Kidney epithelial cell (primary cell): ENCODE results near the gene BRD9. TPM values are rescaled to one million over a fixed set of nuclear protein-coding genes. Genes with fewer than 3 reads are reported as not detected.

ENCODE experiments used
- DNase-seq: peaks from one replicate; pipeline ENCODE4 v3.0.0-alpha.2; 2010; ENCODE audit warnings: low read depth
- H3K27me3 ChIP-seq: 2 replicates; pipeline ENCODE4 v1.6.0; 2011; ENCODE audit warnings: low read length; ENCODE audit not compliant: control insufficient read depth, insufficient read depth
- H3K36me3 ChIP-seq: 2 replicates; pipeline ENCODE4 v1.5.1; 2011; ENCODE audit warnings: low read length; ENCODE audit not compliant: control insufficient read depth, insufficient read depth
- H3K4me3 ChIP-seq: 2 replicates; pipeline ENCODE4 v1.5.1; 2011; ENCODE audit warnings: low read depth, mild to moderate bottlenecking, control low read depth, low read length
- CTCF ChIP-seq: IDR thresholded peaks from 2 replicates; pipeline ENCODE4 v1.5.1; 2011; ENCODE audit warnings: mild to moderate bottlenecking, moderate library complexity, low read length, control low read depth, inconsistent platforms; ENCODE audit not compliant: insufficient read depth, poor library complexity, severe bottlenecking
- total RNA-seq: library from RNA; depleted of rRNA; stranded (reverse); fragments of >200 nt; gene quantifications from 2 replicates; pipeline ENCODE4 v1.2.3, GENCODE V29; 2015

The BRD9 gene
- total RNA-seq, 1 donor from 2014 or later = 47.3 TPM

GRCh38 chr5:907366-907910 is 14.8 kb upstream of the BRD9 start:
- Histone ChIP-seq H3K36me3 (no peaks in the 10 kb centered on the region), H3K27me3 (no peaks in the 10 kb centered on the region), H3K4me3 (no peak overlapping the region)
- DNase-seq = no peak
- TF ChIP-seq CTCF = no peak

- TF ChIP-seq CTCF = no peak
- H3K4me3 ChIP-seq = no peak overlapping the region
- H3K36me3 ChIP-seq = no peaks in the 10 kb centered on the region
Measured at GRCh38 chr5:905139-905642, 12.6 kb upstream of the BRD9 start.

GRCh38 chr5:903756-904096 is 11.1 kb upstream of the BRD9 start:
- no peak for TF ChIP-seq CTCF
- no peak overlapping the region for H3K4me3 ChIP-seq
- H3K36me3 ChIP-seq = no peaks in the 10 kb centered on the region
- H3K27me3 ChIP-seq = no peaks in the 10 kb centered on the region
- no peak for DNase-seq

More at GRCh38 chr5:905139-905642, 12.6 kb upstream of the BRD9 start:
- no peak for DNase-seq
- H3K27me3 ChIP-seq = no peaks in the 10 kb centered on the region

DNA sequence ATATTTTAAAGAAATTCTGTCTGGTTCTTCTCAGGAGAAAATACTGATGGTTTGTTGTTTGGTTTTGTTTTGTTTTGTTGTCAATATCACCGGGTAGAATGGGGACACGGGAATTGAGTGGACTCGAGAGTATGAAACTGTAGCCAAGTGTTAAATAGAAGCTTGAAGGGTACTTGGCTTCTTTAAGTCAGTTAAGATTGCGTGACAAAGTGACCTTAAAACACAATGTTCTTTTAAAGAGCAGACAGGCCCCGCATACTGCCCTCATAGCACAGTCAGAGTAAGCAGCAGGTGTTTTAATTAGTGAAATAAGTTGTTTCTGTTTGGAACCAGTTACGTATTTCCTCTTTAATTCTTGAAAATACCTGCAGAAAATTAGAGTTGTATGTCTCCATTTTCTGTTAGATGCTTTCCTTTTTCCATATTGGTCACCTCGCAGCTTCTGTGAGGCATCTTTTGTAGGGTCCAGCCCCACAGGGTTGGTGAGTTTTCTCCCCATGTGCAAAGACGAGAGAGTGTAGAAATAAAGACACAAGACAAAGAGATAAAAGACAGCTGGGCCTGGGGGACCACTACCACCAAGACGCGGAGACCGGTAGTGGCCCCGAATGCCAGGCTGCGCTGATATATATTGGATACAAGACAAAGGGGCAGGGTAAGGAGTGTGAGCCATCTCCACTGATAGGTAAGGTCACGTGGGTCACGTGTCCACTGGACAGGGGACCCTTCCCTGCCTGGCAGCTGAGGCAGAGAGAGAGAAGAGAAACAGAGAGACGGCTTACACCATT is 9.7 kb upstream of the BRD9 start:
- Histone ChIP-seq H3K27me3 (no peaks in the 10 kb centered on the region), H3K36me3 (no peaks in the 10 kb centered on the region), H3K4me3 (no peak overlapping the region)
- no peak for DNase-seq
- TF ChIP-seq CTCF = no peak

- H3K27me3 ChIP-seq = no peaks in the 10 kb centered on the region
- no peaks in the 10 kb centered on the region for H3K36me3 ChIP-seq
- no peak for TF ChIP-seq CTCF
- no peak for DNase-seq
- H3K4me3 ChIP-seq = no peak overlapping the region
Measured at GRCh38 chr5:900781-901180, 8.2 kb upstream of the BRD9 start.

GRCh38 chr5:893711-894110 is 1.1 kb upstream of the BRD9 start:
- Histone ChIP-seq H3K27me3 (no peaks in the 10 kb centered on the region), H3K4me3 (peak overlapping the region; percentile 84), H3K36me3 (no peaks in the 10 kb centered on the region)
- no peak for DNase-seq
- TF ChIP-seq CTCF = no peak
